ENCODE data around the gene SYTL3.

DNA sequence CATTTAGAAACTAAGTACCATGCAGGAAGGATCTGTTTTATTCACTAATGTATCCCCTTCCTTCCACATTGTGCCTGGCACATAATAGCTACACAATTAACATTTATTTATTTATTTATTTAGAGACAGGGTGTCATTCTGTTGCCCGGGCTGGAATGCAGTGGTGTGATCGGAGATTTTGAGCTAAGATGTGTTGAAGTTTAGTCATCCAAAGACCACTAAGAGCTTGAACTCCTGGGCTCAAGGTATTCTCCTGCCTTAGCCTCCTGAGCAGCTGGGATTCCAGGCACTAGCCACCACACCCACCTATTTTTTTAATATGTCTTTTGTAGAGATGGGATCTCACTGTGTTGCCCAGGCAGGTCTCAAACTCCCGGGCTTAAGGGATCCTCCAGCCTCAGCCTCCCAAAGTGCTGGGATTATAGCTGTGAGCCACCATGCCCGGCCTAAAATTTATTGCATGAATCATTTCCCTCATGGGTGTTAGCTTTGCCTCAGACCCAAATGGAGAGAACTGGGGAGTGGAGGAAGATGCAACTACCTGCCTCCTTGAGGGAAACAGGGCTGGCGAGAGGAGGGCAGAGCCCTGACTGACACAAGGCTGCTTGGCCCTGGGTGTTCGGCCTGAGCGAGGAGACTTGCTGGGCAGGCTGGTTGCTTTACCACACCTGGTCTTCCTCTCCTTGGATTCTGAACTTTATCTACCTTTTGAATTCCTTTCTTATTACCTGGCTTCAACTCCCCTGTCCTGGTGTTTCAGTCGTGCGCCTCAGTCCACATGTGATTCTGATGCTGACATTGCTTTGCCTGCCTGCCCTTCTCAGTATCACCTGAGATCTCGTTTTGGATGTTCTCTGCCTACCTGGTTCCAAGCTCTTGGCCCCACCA, 3.6 kb upstream of the SYTL3 start:
- TF ChIP-seq, protein P1, sequence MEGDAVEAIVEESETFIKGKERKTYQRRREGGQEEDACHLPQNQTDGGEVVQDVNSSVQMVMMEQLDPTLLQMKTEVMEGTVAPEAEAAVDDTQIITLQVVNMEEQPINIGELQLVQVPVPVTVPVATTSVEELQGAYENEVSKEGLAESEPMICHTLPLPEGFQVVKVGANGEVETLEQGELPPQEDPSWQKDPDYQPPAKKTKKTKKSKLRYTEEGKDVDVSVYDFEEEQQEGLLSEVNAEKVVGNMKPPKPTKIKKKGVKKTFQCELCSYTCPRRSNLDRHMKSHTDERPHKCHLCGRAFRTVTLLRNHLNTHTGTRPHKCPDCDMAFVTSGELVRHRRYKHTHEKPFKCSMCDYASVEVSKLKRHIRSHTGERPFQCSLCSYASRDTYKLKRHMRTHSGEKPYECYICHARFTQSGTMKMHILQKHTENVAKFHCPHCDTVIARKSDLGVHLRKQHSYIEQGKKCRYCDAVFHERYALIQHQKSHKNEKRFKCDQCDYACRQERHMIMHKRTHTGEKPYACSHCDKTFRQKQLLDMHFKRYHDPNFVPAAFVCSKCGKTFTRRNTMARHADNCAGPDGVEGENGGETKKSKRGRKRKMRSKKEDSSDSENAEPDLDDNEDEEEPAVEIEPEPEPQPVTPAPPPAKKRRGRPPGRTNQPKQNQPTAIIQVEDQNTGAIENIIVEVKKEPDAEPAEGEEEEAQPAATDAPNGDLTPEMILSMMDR (IDR thresholded peaks at IDR 0.05), result no peak
- TF ChIP-seq POLR2A (IDR thresholded peaks at IDR 0.05), result no peak
- no peak for TF ChIP-seq EP300 (IDR thresholded peaks at IDR 0.05; ENCODE audit: low read depth)
